ENCODE results near the gene GASK1A.

GASK1A gene

GRCh38 chr3:42979044-42979972 lies at the start of gene GASK1A:
GASK1A (plus strand) TSS chr3:42979311; CDS start chr3:42979643, 332 bp downstream.
- TF ChIP-seq, protein P1, sequence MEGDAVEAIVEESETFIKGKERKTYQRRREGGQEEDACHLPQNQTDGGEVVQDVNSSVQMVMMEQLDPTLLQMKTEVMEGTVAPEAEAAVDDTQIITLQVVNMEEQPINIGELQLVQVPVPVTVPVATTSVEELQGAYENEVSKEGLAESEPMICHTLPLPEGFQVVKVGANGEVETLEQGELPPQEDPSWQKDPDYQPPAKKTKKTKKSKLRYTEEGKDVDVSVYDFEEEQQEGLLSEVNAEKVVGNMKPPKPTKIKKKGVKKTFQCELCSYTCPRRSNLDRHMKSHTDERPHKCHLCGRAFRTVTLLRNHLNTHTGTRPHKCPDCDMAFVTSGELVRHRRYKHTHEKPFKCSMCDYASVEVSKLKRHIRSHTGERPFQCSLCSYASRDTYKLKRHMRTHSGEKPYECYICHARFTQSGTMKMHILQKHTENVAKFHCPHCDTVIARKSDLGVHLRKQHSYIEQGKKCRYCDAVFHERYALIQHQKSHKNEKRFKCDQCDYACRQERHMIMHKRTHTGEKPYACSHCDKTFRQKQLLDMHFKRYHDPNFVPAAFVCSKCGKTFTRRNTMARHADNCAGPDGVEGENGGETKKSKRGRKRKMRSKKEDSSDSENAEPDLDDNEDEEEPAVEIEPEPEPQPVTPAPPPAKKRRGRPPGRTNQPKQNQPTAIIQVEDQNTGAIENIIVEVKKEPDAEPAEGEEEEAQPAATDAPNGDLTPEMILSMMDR (IDR thresholded peaks at IDR 0.05; ENCODE audit: low read depth, low read length) = no peak
- no peak for DNase-seq (ENCODE audit: extremely low read depth, low read depth)

GRCh38 chr3:42934111-42934510 lies 45.0 kb upstream of the GASK1A start:
- TF ChIP-seq, protein P1 (IDR thresholded peaks at IDR 0.05; ENCODE audit: low read depth, low read length) = no peak
- no peak for DNase-seq (ENCODE audit: extremely low read depth, low read depth)

GRCh38 chr3:42934910-42935309 lies 44.2 kb upstream of the GASK1A start:
- no peak for DNase-seq (ENCODE audit: extremely low read depth, low read depth)
- TF ChIP-seq, protein P1 (IDR thresholded peaks at IDR 0.05; ENCODE audit: low read depth, low read length) = no peak

GRCh38 chr3:42935472-42935871 lies 43.6 kb upstream of the GASK1A start:
- no peak for DNase-seq (ENCODE audit: extremely low read depth, low read depth)
- TF ChIP-seq, protein P1 (IDR thresholded peaks at IDR 0.05; ENCODE audit: low read depth, low read length) = no peak

DNA sequence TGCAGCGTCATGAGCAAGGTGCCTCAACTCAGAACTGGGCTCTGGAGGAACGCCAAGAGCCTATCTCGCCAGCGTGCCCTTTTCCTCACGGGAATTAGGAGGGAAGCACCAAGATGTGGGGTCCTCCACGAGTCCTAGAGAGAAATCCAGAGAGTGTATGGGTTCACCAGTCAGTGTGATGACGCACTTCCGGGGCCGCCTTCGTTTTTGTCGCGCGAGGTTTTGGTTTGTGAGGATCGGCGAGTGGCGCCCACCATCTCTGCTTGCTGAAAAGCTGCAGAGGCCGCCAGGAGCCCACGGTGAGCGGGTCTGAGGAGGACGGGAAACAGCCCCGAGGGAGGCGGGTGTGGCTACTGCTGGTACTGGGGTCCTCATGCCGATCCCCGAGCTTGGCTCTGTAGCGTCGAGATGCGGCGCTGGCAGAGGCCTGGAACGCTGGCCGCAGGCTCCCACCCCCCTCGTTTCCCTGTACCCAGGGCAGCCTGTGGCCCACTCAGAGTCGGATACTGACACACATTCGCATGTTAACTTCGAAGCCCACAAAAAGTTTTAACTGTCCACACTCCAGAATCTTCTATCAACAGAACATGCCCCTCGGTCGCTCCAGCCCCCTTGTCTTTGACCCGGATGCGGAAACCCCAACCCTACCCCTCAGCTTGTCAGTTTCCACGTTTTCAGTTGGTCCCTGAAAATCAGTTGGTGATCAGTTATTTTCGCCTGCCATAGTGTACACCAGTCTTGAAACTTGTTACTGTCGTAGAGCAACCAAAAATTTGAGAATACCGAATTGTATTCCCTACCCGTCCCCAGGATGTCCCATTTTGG lies 42.7 kb upstream of the GASK1A start:
- DNase-seq (ENCODE audit: extremely low read depth, low read depth) = no peak
- TF ChIP-seq, protein P1 (IDR thresholded peaks at IDR 0.05; ENCODE audit: low read depth, low read length) = no peak

DNA sequence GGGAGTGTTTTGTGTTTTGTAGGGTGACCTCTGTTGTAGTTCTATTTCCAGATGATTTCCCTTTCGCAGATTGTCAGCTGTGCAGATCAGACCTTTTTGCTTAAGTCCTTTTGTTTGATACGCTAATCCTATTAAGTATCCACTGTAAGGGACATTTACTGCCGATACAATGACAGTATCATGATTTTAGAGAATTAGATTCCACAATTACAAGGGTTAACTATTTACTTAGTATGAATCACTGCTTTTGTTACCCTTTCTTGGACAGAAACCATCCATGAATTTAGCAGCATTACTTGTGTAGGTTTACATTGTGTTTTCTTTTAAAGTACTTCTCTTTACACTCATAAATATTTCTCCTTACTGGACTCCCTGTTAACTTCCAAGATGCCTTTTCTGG lies 41.8 kb upstream of the GASK1A start:
- no peak for DNase-seq (ENCODE audit: extremely low read depth, low read depth)
- TF ChIP-seq, protein P1 (IDR thresholded peaks at IDR 0.05; ENCODE audit: low read depth, low read length) = no peak

GRCh38 chr3:42942693-42943092 lies 36.4 kb upstream of the GASK1A start:
- DNase-seq (ENCODE audit: extremely low read depth, low read depth) = no peak
- TF ChIP-seq, protein P1 (IDR thresholded peaks at IDR 0.05; ENCODE audit: low read depth, low read length) = no peak
